ENCODE data around the gene ESPN. TPM values are rescaled to one million over a fixed set of nuclear protein-coding genes. Genes with fewer than 3 reads are reported as not detected.

The ESPN gene
- total RNA-seq, 2 experiments from 2014 or later, result not detected

- Histone ChIP-seq H3K4me1 (ENCODE audit: insufficient read depth, low read length, poor library complexity, severe bottlenecking) (peaks cover 12% of the 10 kb centered on the region), H3K36me3 (ENCODE audit: insufficient read depth, low read length) (no peaks in the 10 kb centered on the region), H3K79me2 (ENCODE audit: insufficient read depth, low read depth, low read length) (no peaks in the 10 kb centered on the region), H4K20me1 (ENCODE audit: insufficient read depth, low read length) (no peaks in the 10 kb centered on the region), H3K4me2 (ENCODE audit: low read length) (no peak overlapping the region), H3K4me3 (ENCODE audit: low read depth, low read length, poor library complexity, severe bottlenecking) (no peak overlapping the region), H3K9me2 (ENCODE audit: insufficient read depth, low read length) (no peaks in the 10 kb centered on the region), H3K9me3 (ENCODE audit: low read length) (no peaks in the 10 kb centered on the region), H3K27ac (ENCODE audit: low read depth, low read length, poor library complexity, severe bottlenecking) (no peak overlapping the region), H2AFZ (ENCODE audit: low read length) (no peak overlapping the region)
- TF ChIP-seq CTCF (conservative IDR thresholded peaks at IDR 0.05; ENCODE audit: low read length) (no peak), EZH2phosphoT487 (IDR thresholded peaks at IDR 0.05; ENCODE audit: borderline replicate concordance, low read depth, low read length) (no peak)
- no peak for DNase-seq (ENCODE audit: low spot score)
- intact Hi-C loops (cut with micrococcal nuclease; ENCODE audit: unreplicated experiment), result loop anchor here (5.0 kb wide), 1 partner anchor 133 kb away; no protein-coding TSS in a partner anchor
- ChIA-PET POLR2A (interaction anchor here (0.6 kb wide), 1 partner anchor 277 kb away, joined by 4 read pairs; no protein-coding TSS in a partner anchor), CTCF (ENCODE audit: unreplicated experiment) (no interaction called here)
- BruUV-seq (replicated peaks), result no TSS peak
Measured at GRCh38 chr1:6494627-6495026, 70.1 kb downstream of the ESPN start.

- intact Hi-C loops (cut with micrococcal nuclease; ENCODE audit: unreplicated experiment), result no loop called here
- no peaks in the 10 kb centered on the region for H4K20me1 ChIP-seq (ENCODE audit: insufficient read depth, low read length)
- POLR2A ChIA-PET, result no interaction called here
Measured at GRCh38 chr1:6495041-6495441, 70.5 kb downstream of the ESPN start.

More at GRCh38 chr1:6495041-6495441, 70.5 kb downstream of the ESPN start:
- Histone ChIP-seq H3K4me2 (ENCODE audit: low read length) (no peak overlapping the region), H3K27ac (ENCODE audit: low read depth, low read length, poor library complexity, severe bottlenecking) (no peak overlapping the region), H2AFZ (ENCODE audit: low read length) (no peak overlapping the region), H3K36me3 (ENCODE audit: insufficient read depth, low read length) (no peaks in the 10 kb centered on the region), H3K79me2 (ENCODE audit: insufficient read depth, low read depth, low read length) (no peaks in the 10 kb centered on the region), H3K4me1 (ENCODE audit: insufficient read depth, low read length, poor library complexity, severe bottlenecking) (peaks cover 10% of the 10 kb centered on the region), H3K4me3 (ENCODE audit: low read depth, low read length, poor library complexity, severe bottlenecking) (no peak overlapping the region), H3K9me3 (ENCODE audit: low read length) (no peaks in the 10 kb centered on the region), H3K9me2 (ENCODE audit: insufficient read depth, low read length) (no peaks in the 10 kb centered on the region)
- CTCF ChIA-PET (ENCODE audit: unreplicated experiment), result no interaction called here
- no peak for TF ChIP-seq CTCF (conservative IDR thresholded peaks at IDR 0.05; ENCODE audit: low read length)
- TF ChIP-seq EZH2phosphoT487 (IDR thresholded peaks at IDR 0.05; ENCODE audit: borderline replicate concordance, low read depth, low read length), result no peak
- DNase-seq (ENCODE audit: low spot score), result no peak
- no TSS peak for BruUV-seq (replicated peaks)

All from OCI-LY7 (cell line).